Epithelial cell of proximal tubule (primary cell): ENCODE measurements around the gene C6orf15. TPM values are rescaled to one million over a fixed set of nuclear protein-coding genes. Genes with fewer than 3 reads are reported as not detected.
"Not testable (repeated sequence)": the region's sequence is repeated elsewhere in the genome, so short reads cannot be mapped to it uniquely, and the experiment has no call there.

Experiments
- DNase-seq: peaks from one replicate; pipeline ENCODE4 v3.0.0-alpha.2; 2011; ENCODE audit warnings: low read depth
- H3K4me3 ChIP-seq: 2 replicates; pipeline ENCODE4 v1.5.1; 2011; ENCODE audit warnings: low read depth, mild to moderate bottlenecking, low read length
- CTCF ChIP-seq: conservative IDR thresholded peaks from 2 replicates; pipeline ENCODE4 v1.5.1; 2012; ENCODE audit warnings: low read depth, mild to moderate bottlenecking, low read length
- total RNA-seq: library from RNA; depleted of rRNA; stranded (reverse); fragments of >200 nt; gene quantifications from 2 replicates; pipeline ENCODE4 v1.2.3, GENCODE V29; 2015

The C6orf15 gene
- total RNA-seq, 1 donor from 2014 or later = 0.29 TPM

- peak; percentile 47 for DNase-seq
These were observed 43.6 kb downstream of the C6orf15 start for GRCh38 chr6:31068669-31069340.

GRCh38 chr6:31067891-31068668 lies 44.3 kb downstream of the C6orf15 start:
- DNase-seq, H3K4me3 ChIP-seq: not testable (repeated sequence)

More at GRCh38 chr6:31068669-31069340, 43.6 kb downstream of the C6orf15 start:
- peak; percentile 96 for TF ChIP-seq CTCF
- H3K4me3 ChIP-seq = no peak overlapping the region

- not testable (repeated sequence) for H3K4me3 ChIP-seq, DNase-seq
These were observed 45.3 kb downstream of the C6orf15 start for GRCh38 chr6:31067028-31067427.

- DNase-seq = no peak
- TF ChIP-seq CTCF = no peak
These were observed 46.8 kb downstream of the C6orf15 start for GRCh38 chr6:31065556-31065955.

GRCh38 chr6:31063906-31064435 lies 48.4 kb downstream of the C6orf15 start:
- TF ChIP-seq CTCF = no peak
- no peak overlapping the region for H3K4me3 ChIP-seq
- DNase-seq = no peak

More at GRCh38 chr6:31065556-31065955, 46.8 kb downstream of the C6orf15 start:
- no peak overlapping the region for H3K4me3 ChIP-seq

Other genes with a start within 250 kb of the C6orf15 start
- 72.0 and 128 TPM in 2 replicates for gene DDR1, start 228.1 kb downstream of the C6orf15 start, total RNA-seq
- gene GTF2H4, start 204.4 kb downstream of the C6orf15 start, total RNA-seq = 15.0 and 19.1 TPM in 2 replicates
- 28.1 and 48.5 TPM in 2 replicates for gene VARS2, start 198.3 kb downstream of the C6orf15 start, total RNA-seq
- 8.2 and 8.7 TPM in 2 replicates for gene SFTA2, start 180.4 kb downstream of the C6orf15 start, total RNA-seq
- gene MUCL3, start 171.6 kb downstream of the C6orf15 start, total RNA-seq = under 0.01 and 0.07 TPM in 2 replicates
- gene MUC21, start 128.9 kb downstream of the C6orf15 start, total RNA-seq = not detected in 2 replicates
- gene MUC22, start 102.1 kb downstream of the C6orf15 start, total RNA-seq = 0.06 TPM in 1 of 2 replicates, not detected in the other
- gene PSORS1C1, start 2.2 kb upstream of the C6orf15 start, total RNA-seq = 1.1 and 2.8 TPM in 2 replicates
- not detected in 2 replicates for gene CDSN, start 7.9 kb upstream of the C6orf15 start, total RNA-seq
- not detected in 2 replicates for gene PSORS1C2, start 26.5 kb upstream of the C6orf15 start, total RNA-seq
- gene CCHCR1, start 45.2 kb upstream of the C6orf15 start, total RNA-seq = 23.2 and 28.2 TPM in 2 replicates
- 34.1 and 47.5 TPM in 2 replicates for gene TCF19, start 46.0 kb upstream of the C6orf15 start, total RNA-seq
- 2.1 and 5.1 TPM in 2 replicates for gene POU5F1, start 58.1 kb upstream of the C6orf15 start, total RNA-seq
- 174 and 314 TPM in 2 replicates for gene HLA-C, start 159.5 kb upstream of the C6orf15 start, total RNA-seq
- 41.2 and 225 TPM in 2 replicates for gene HLA-B, start 244.6 kb upstream of the C6orf15 start, total RNA-seq